Immature natural killer cell (primary cell): Measurements from ENCODE around the gene MATK. TPM values are rescaled to one million over a fixed set of nuclear protein-coding genes. Genes with fewer than 3 reads are reported as not detected.

ENCODE experiments used
- DNase-seq, 3 donors: peaks; one replicate each; pipeline ENCODE4 v3.0.0; 2022; ENCODE audit warnings: mixed read lengths in 1 of 3
- H3K27ac Mint-ChIP-seq, 6 donors: one replicate each; pipeline ENCODE4 v1.8.0; 2020; ENCODE audit warnings: mixed read lengths in 6 of 6, mild to moderate bottlenecking in 5 of 6, inconsistent platforms in 4 of 6, moderate library complexity in 3 of 6
- H3K27me3 Mint-ChIP-seq, 3 donors: one replicate each; pipeline ENCODE4 v1.8.0; 2020 to 2021; ENCODE audit warnings: low read depth in 3 of 3, mild to moderate bottlenecking in 3 of 3, mixed read lengths in 3 of 3, moderate library complexity in 3 of 3, inconsistent platforms in 1 of 3
- H3K36me3 Mint-ChIP-seq, 3 donors: one replicate each; pipeline ENCODE4 v1.8.0; 2020; ENCODE audit warnings: mixed read lengths in 3 of 3, inconsistent platforms in 2 of 3, mild to moderate bottlenecking in 2 of 3
- H3K4me1 Mint-ChIP-seq, 2 donors: one replicate each; pipeline ENCODE4 v1.8.0; 2020; ENCODE audit warnings: inconsistent platforms in 2 of 2, mild to moderate bottlenecking in 2 of 2, mixed read lengths in 2 of 2, moderate library complexity in 1 of 2
- H3K4me3 Mint-ChIP-seq, 5 donors: one replicate each; pipeline ENCODE4 v1.8.0; 2020; ENCODE audit warnings: mild to moderate bottlenecking in 5 of 5, mixed read lengths in 5 of 5, inconsistent platforms in 3 of 5, moderate library complexity in 3 of 5
- H3K9me3 Mint-ChIP-seq, 6 donors: one replicate each; pipeline ENCODE4 v1.8.0; 2020; ENCODE audit warnings: mild to moderate bottlenecking in 6 of 6, mixed read lengths in 6 of 6, inconsistent platforms in 4 of 6, moderate library complexity in 3 of 6
- polyA plus RNA-seq, 3 donors: library from polyadenylated mRNA; unstranded; fragments of 300-500 nt; fragmentation: Illumina TruSeq; gene quantifications; one replicate each; pipeline ENCODE4 v1.2.3, GENCODE V29; 2021

Gene MATK
- polyA plus RNA-seq = 100 to 1,000 TPM; 326 to 436 (median 418) TPM

- H3K27me3 Mint-ChIP-seq = peaks cover 19 to 39% (median 20%) of the 10 kb centered on the region in 3 donors
- peak; percentile 68 to 72 (median 70) for DNase-seq
- peak within 1 kb of the TSS; percentile 93 to 95 (median 94) for H3K4me3 Mint-ChIP-seq
- peaks cover 70 to 71% of the 10 kb centered on the region in 2 donors for H3K4me1 Mint-ChIP-seq
- peaks cover 19 to 25% (median 21%) of the 10 kb centered on the region in 3 donors for H3K36me3 Mint-ChIP-seq
- H3K27ac Mint-ChIP-seq = peak within 1 kb of the TSS; percentile 89 to 98 (median 95)
- H3K9me3 Mint-ChIP-seq = peaks cover 0 to 12% (median 6%) of the 10 kb centered on the region in 6 donors
These were observed at the start of gene MATK for GRCh38 chr19:3785938-3786824. TSS of gene MATK (minus strand) at chr19:3786381. CDS start at chr19:3785135, 1,246 bp downstream.

DNA sequence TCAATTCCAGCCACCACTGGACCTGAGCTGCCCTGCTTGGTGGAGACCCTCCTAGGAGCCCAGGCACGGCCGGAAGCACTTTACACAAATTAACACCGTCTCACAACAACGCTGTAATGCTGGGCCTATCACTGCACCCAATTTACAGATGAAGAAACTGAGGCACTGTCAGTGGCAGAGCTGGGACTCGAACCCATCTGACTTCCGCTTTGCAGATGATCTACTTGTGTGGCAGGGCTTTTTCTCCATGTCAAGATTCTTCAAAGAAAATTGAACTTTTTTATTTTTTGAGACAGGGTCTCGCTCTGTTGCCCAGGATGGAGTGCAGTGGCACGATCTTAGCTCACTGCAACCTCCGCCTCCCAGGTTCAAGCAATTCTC is 48.9 kb upstream of the MATK start:
- H3K9me3 Mint-ChIP-seq = peaks cover 0 to 2% (median 0%) of the 10 kb centered on the region in 6 donors
- no peak for DNase-seq
- H3K27ac Mint-ChIP-seq = no peak overlapping the region
- H3K4me1 Mint-ChIP-seq = no peaks in the 10 kb centered on the region
- H3K36me3 Mint-ChIP-seq = no peaks in the 10 kb centered on the region
- H3K4me3 Mint-ChIP-seq = no peak overlapping the region
- H3K27me3 Mint-ChIP-seq = peaks cover 0 to 3% (median 0%) of the 10 kb centered on the region in 3 donors

DNA sequence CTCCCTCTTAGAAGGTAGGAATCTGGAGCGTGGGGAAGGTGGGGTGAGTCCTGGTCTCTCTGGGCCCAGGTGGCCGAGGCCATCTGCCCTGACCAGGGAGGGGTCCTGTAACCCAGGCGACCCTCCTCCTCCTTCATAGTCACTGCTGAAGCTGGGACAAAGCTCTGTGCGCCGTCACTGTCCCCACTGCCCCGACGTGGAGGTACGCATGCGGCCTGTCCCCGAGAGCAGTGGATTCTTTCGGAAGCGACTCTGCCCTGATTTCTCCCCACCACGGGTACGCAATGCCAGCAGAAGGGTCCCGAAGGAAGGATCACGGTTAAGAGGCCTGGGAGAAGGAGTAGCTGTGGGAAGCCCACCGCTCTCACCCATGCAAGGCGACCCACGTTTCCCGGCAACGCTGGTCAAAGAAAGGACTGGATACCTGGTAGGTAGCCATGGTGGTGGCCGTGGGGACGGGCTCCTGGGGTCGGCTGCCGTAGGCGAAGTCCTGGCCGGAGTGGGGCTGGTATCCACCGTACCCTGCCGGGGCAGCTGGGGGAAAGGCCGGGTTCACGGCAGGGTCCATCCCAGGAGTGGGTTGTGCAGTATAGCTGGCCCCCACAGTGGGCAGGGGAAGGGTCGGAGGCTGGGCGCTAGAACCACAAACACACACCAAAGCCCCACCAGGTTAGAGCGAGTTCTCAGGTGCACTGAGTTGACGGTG is 48.3 kb upstream of the MATK start:
- DNase-seq = no peak
- Mint-ChIP-seq H3K27ac (no peak overlapping the region), H3K4me3 (no peak overlapping the region), H3K4me1 (no peaks in the 10 kb centered on the region), H3K36me3 (no peaks in the 10 kb centered on the region), H3K9me3 (peaks cover 0 to 2% (median 0%) of the 10 kb centered on the region in 6 donors), H3K27me3 (peaks cover 0 to 3% (median 0%) of the 10 kb centered on the region in 3 donors)

DNA sequence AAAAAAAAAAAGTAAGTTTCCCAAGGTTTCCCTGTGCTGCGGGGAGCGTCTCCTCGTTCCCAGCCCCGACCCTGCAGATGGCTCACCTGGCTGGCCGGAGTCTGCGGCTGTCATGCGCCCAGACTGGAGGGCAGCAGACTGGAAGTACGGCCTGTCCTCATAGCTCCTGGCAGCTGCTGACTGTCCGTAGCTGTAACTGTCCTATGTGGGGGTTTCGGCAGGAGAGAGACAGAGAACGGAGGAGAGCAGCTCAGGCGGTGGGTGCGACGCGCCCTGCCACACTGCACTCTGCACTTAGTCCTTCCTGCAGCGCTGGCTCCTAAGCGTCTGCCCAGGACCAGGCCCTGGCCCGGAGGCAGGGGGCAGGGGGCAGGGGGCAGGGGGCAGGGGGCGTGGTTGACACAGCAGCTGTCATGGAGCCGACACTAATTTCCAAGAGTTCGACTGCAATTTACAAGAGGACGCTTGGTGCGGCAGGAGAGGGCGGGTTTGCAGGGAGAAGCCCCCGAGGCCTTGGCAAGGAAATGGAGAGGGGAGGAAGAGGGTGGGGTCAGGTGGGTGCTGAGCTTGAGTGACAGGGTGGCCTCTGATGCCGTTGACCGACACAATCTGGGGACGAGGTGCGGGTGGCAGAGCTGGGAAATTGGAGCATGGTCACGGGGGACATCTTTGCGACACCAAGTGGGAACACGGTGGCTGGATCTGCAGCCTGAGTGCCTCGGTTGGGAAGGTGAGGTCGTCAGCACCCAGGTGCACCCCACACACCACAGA is 47.6 kb upstream of the MATK start:
- Mint-ChIP-seq H3K36me3 (no peaks in the 10 kb centered on the region), H3K4me3 (no peak overlapping the region), H3K9me3 (peaks cover 0 to 2% (median 0%) of the 10 kb centered on the region in 6 donors), H3K4me1 (no peaks in the 10 kb centered on the region), H3K27ac (no peak overlapping the region), H3K27me3 (peaks cover 0 to 3% (median 0%) of the 10 kb centered on the region in 3 donors)
- DNase-seq = no peak

DNA sequence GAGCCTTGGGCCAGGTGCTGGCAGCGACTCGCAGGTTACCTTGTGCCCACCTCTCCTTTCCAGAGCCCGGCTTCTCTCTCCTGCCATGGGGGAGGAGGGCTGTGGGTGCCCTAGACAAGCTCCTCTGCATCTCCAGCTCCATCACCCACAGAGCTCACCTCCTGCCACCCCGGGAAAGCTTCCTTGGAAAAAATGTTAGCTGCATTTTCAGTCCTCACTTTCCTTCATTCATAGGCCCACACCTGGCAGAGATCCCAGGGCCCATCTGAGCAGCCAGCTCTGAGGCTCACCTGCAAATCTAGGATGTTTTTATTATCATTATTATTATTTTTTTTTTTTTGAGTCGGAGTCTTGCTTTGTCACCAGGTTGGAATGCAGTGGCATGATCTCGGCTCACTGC is 45.8 kb upstream of the MATK start:
- no peak for DNase-seq
- Mint-ChIP-seq H3K4me3 (no peak overlapping the region), H3K27ac (no peak overlapping the region), H3K4me1 (peaks cover 5% of the 10 kb centered on the region in 2 donors), H3K36me3 (no peaks in the 10 kb centered on the region), H3K27me3 (peaks cover 0 to 3% (median 0%) of the 10 kb centered on the region in 3 donors), H3K9me3 (no peaks in the 10 kb centered on the region)

- Mint-ChIP-seq H3K4me3 (no peak overlapping the region), H3K9me3 (no peaks in the 10 kb centered on the region), H3K4me1 (peaks cover 5% of the 10 kb centered on the region in 2 donors), H3K36me3 (no peaks in the 10 kb centered on the region), H3K27ac (no peak overlapping the region), H3K27me3 (peaks cover 0 to 3% (median under 1%) of the 10 kb centered on the region in 3 donors)
- DNase-seq = no peak
These were observed 45.4 kb upstream of the MATK start for GRCh38 chr19:3831601-3832000.

- H3K36me3 Mint-ChIP-seq = no peaks in the 10 kb centered on the region
- no peak overlapping the region for H3K4me3 Mint-ChIP-seq
- H3K27ac Mint-ChIP-seq = no peak overlapping the region
- H3K9me3 Mint-ChIP-seq = no peaks in the 10 kb centered on the region
- peaks cover 5% of the 10 kb centered on the region in 2 donors for H3K4me1 Mint-ChIP-seq
- peaks cover 0 to 3% (median 2%) of the 10 kb centered on the region in 3 donors for H3K27me3 Mint-ChIP-seq
- DNase-seq = no peak
These were observed 44.7 kb upstream of the MATK start for GRCh38 chr19:3830621-3831589.

DNA sequence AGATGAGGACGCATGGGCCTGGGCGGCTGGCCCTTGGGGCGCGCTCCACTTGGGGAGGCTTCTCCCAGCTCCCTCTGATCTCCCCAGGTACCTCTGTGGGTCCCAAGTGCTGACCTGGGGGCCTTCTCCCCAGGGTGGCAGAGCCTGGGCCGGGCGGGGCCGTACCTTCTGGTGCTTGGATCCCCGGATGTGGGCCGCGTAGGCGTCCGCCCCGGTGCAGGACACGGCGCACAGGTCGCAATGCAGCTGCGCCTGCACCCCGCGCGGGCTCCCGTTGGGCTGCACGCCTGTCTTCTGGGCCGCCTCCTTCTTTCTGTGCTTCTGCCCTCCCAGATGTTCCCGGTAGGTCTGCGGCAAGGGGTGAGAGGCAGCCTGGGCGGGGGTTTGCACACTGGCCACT is 41.1 kb upstream of the MATK start:
- Mint-ChIP-seq H3K4me3 (no peak overlapping the region), H3K27me3 (peaks cover 0 to 3% (median 2%) of the 10 kb centered on the region in 3 donors), H3K4me1 (peaks cover 5% of the 10 kb centered on the region in 2 donors), H3K36me3 (no peaks in the 10 kb centered on the region), H3K9me3 (no peaks in the 10 kb centered on the region), H3K27ac (no peak overlapping the region)
- no peak for DNase-seq

DNA sequence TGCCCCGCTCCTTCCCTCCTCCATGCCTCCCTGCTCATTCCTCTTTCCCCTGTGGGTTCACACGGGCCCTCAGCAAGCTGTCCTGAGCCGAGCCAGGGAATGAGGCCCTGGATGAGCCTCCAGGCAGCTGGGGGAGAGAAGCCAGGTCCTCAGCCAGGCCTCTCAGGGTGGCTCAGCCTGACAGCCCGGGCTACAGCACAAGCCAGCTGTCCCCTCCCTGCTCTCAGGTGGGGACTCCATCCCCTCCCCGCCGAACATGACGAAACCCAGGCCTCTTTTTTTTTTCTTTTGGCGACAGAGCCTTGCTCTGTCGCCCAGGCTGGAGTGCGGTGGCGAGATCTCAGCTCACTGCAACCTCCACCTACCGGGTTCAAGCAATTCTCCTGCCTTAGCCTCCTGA is 40.0 kb upstream of the MATK start:
- no peak for DNase-seq
- H3K9me3 Mint-ChIP-seq = no peaks in the 10 kb centered on the region
- no peak overlapping the region for H3K27ac Mint-ChIP-seq
- no peaks in the 10 kb centered on the region for H3K36me3 Mint-ChIP-seq
- H3K4me3 Mint-ChIP-seq = no peak overlapping the region
- H3K4me1 Mint-ChIP-seq = peaks cover 15 to 16% of the 10 kb centered on the region in 2 donors
- peaks cover 7 to 9% (median 8%) of the 10 kb centered on the region in 3 donors for H3K27me3 Mint-ChIP-seq

GRCh38 chr19:3825286-3825956 is 39.2 kb upstream of the MATK start:
- H3K9me3 Mint-ChIP-seq = no peaks in the 10 kb centered on the region
- no peaks in the 10 kb centered on the region for H3K36me3 Mint-ChIP-seq
- H3K4me3 Mint-ChIP-seq = no peak overlapping the region
- H3K4me1 Mint-ChIP-seq = peaks cover 15 to 19% of the 10 kb centered on the region in 2 donors
- peak overlapping the region in 2 of 6 donors; percentile 51 to 53 for H3K27ac Mint-ChIP-seq
- DNase-seq = no peak
- H3K27me3 Mint-ChIP-seq = peaks cover 7 to 9% (median 8%) of the 10 kb centered on the region in 3 donors

- H3K9me3 Mint-ChIP-seq = no peaks in the 10 kb centered on the region
- no peak overlapping the region for H3K27ac Mint-ChIP-seq
- no peak for DNase-seq
- no peaks in the 10 kb centered on the region for H3K36me3 Mint-ChIP-seq
- peaks cover 15 to 18% of the 10 kb centered on the region in 2 donors for H3K4me1 Mint-ChIP-seq
- H3K27me3 Mint-ChIP-seq = peaks cover 7 to 11% (median 8%) of the 10 kb centered on the region in 3 donors
- H3K4me3 Mint-ChIP-seq = no peak overlapping the region
These were observed 37.2 kb upstream of the MATK start for GRCh38 chr19:3823350-3823713.

DNA sequence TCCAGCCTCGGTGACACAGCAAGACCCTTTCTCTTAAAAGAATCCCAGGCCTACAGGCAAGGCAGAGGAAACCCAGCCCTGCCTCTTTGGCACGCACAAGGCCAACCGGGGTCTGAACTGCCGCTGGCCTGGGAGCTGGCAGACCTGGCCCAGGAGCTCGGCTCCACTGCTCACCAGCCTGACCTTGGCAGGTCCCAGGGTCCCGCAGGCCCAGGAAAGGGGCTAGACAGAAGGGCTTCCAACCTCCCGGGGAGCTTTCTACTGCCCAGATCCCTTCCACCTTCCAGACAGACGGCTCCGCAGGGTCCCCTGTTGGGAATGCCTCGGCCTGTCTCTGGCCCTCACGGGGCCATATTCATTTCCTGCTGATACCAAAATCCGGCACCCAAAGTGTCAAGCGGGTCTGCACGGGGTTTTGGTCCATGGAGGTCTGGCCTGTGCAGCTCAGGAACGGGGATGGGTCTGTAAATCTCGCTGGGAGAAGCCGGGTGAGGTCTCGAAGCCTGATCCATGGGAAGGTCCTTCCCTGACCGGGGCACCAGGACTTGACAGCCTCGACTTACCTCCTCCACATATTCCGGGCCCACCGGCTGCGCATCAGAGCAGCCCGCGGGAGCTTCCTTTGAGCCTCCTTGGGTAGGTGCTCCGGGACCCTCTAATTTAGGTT is 36.6 kb upstream of the MATK start:
- no peak for DNase-seq
- Mint-ChIP-seq H3K36me3 (no peaks in the 10 kb centered on the region), H3K27me3 (peaks cover 7 to 11% (median 8%) of the 10 kb centered on the region in 3 donors), H3K9me3 (no peaks in the 10 kb centered on the region), H3K27ac (no peak overlapping the region), H3K4me3 (peak overlapping the region in 1 of 5 donors; percentile 4), H3K4me1 (peaks cover 18 to 21% of the 10 kb centered on the region in 2 donors)
